B cell (primary cell): ENCODE results near the gene QRICH2. TPM values are rescaled to one million over a fixed set of nuclear protein-coding genes. Genes with fewer than 3 reads are reported as not detected.

Source experiments
- ATAC-seq: fragments of 200-7000 bp; cut with Tn5 transposase; one replicate; pipeline ENCODE4 v1.10.0; 2021; ENCODE audit warnings: low read depth, mild to moderate bottlenecking, moderate number of reproducible peaks, moderate library complexity
- CTCF ChIA-PET: fragments of 350-600 bp; sonication (Branson Sonifier 250); formaldehyde crosslinking; loops from one replicate; lab custom pipeline; 2021; ENCODE audit warnings: antibody characterized with exemption, inconsistent platforms; lab: Charles Lee
- POLR2A ChIA-PET: fragments of 350-600 bp; sonication (Branson Sonifier 250); formaldehyde crosslinking; loops from one replicate; lab custom pipeline; 2021; ENCODE audit warnings: antibody characterized with exemption; lab: Charles Lee
- DNase-seq: peaks from one replicate; pipeline ENCODE4 v3.0.0; 2013
- H2AFZ ChIP-seq: 2 replicates; pipeline ENCODE4 v1.6.1; 2012; ENCODE audit warnings: mild to moderate bottlenecking, low read depth, low read length; ENCODE audit not compliant: insufficient read depth, poor library complexity, severe bottlenecking
- H3K27ac ChIP-seq, 2 donors: 1 replicate in 1 of 2; 2 replicates in 1 of 2; pipeline ENCODE4 v1.5.1; 2012 to 2013; ENCODE audit warnings: low read length in 2 of 2, mild to moderate bottlenecking in 2 of 2, moderate library complexity in 1 of 2
- H3K27me3 ChIP-seq, 4 experiments: fragments of 200-600 bp in 1 of 4; sonication (generic) in 1 of 4; replicated peaks in 1 of 4; 1 replicate in 2 of 4; 2 replicates in 2 of 4; pipeline versions ENCODE4 v1.6.1 to v1.7.0; 2013 to 2016; ENCODE audit warnings: low read length in 3 of 4, mild to moderate bottlenecking in 2 of 4, mixed read lengths in 1 of 4, moderate library complexity in 1 of 4; ENCODE audit not compliant: insufficient read depth in 4 of 4, control insufficient read depth in 3 of 4; ENCODE audit errors: control extremely low read depth in 1 of 4
- H3K36me3 ChIP-seq, 2 experiments: replicated peaks in 1 of 2; 1 replicate in 1 of 2; 2 replicates in 1 of 2; pipeline versions ENCODE4 v1.6.1 to v1.7.1; 2013; ENCODE audit warnings: low read length in 1 of 2; ENCODE audit not compliant: insufficient read depth in 2 of 2, control insufficient read depth in 1 of 2; ENCODE audit errors: control extremely low read depth in 1 of 2, extremely low read depth in 1 of 2
- H3K4me1 ChIP-seq, 2 donors: fragments of 200-600 bp in 1 of 2; sonication (generic) in 1 of 2; 1 replicate in 1 of 2; 2 replicates in 1 of 2; pipeline versions ENCODE4 v1.5.1 to v1.6.1; 2013 to 2017; ENCODE audit warnings: low read length in 2 of 2; ENCODE audit not compliant: control insufficient read depth in 2 of 2, insufficient read depth in 2 of 2
- H3K4me2 ChIP-seq: replicated peaks from 2 replicates; pipeline ENCODE3; 2012; ENCODE audit warnings: mild to moderate bottlenecking, low read depth, low read length; ENCODE audit not compliant: poor library complexity, severe bottlenecking
- H3K4me3 ChIP-seq, 5 experiments: fragments of 200-600 bp in 1 of 5; sonication (generic) in 1 of 5; 1 replicate in 3 of 5; 2 replicates in 2 of 5; pipeline versions ENCODE4 v1.5.1 to v1.7.0; 2011 to 2016; ENCODE audit warnings: low read length in 4 of 5, mild to moderate bottlenecking in 4 of 5, low read depth in 2 of 5, control low read depth in 1 of 5, moderate library complexity in 1 of 5; ENCODE audit not compliant: insufficient read depth in 1 of 5; ENCODE audit errors: control extremely low read depth in 1 of 5, extremely low read depth in 1 of 5
- H3K79me2 ChIP-seq: fragments of 200-600 bp; sonication (generic); one replicate; pipeline ENCODE4 v1.6.0; 2016; ENCODE audit warnings: low read length; ENCODE audit not compliant: control insufficient read depth, insufficient read depth
- H3K9ac ChIP-seq: fragments of 200-600 bp; sonication (generic); 2 replicates; pipeline ENCODE4 v1.6.1; 2017; ENCODE audit warnings: mild to moderate bottlenecking, low read length, moderate library complexity
- H3K9me3 ChIP-seq, 3 donors: one replicate each; pipeline versions ENCODE4 v1.6.1 to v1.7.1; 2013; ENCODE audit warnings: low read length in 2 of 3; ENCODE audit not compliant: control insufficient read depth in 2 of 3, insufficient read depth in 1 of 3; ENCODE audit errors: control extremely low read depth in 1 of 3
- H4K20me1 ChIP-seq: 2 replicates; pipeline ENCODE4 v1.6.0; 2012; ENCODE audit warnings: mild to moderate bottlenecking, low read length; ENCODE audit not compliant: insufficient read depth, control insufficient read depth, poor library complexity, severe bottlenecking
- H3K27ac Mint-ChIP-seq: one replicate; pipeline ENCODE4 v1.8.0; 2021; ENCODE audit warnings: mixed read lengths
- H3K27me3 Mint-ChIP-seq: one replicate; pipeline ENCODE4 v1.8.0; 2021; ENCODE audit warnings: mixed read lengths
- H3K4me1 Mint-ChIP-seq: one replicate; pipeline ENCODE4 v1.8.0; 2021; ENCODE audit warnings: mixed read lengths
- H3K4me3 Mint-ChIP-seq: one replicate; pipeline ENCODE4 v1.8.0; 2021; ENCODE audit warnings: mixed read lengths
- H3K9me3 Mint-ChIP-seq: one replicate; pipeline ENCODE4 v1.8.0; 2022; ENCODE audit warnings: mixed read lengths; ENCODE audit not compliant: insufficient read depth
- EZH2 ChIP-seq: IDR thresholded peaks from 2 replicates; pipeline ENCODE4 v1.6.1; 2012; ENCODE audit warnings: borderline replicate concordance, low read depth, mild to moderate bottlenecking, moderate library complexity, low read length; ENCODE audit not compliant: insufficient read depth, poor library complexity, severe bottlenecking
- WGBS: methylation state at CpG from one replicate; pipeline ENCODE4 v1.1.5; 2013; ENCODE audit warnings: missing lambda C conversion rate; ENCODE audit not compliant: insufficient coverage; 5-methylcytosine and 5-hydroxymethylcytosine counted together
- intact Hi-C: fragments of 100-400 bp; cut with micrococcal nuclease; formaldehyde crosslinking; loops from one replicate; pipeline ENCODE4 v1.10.0; 2022
- polyA plus RNA-seq: library from polyadenylated mRNA; depleted of rRNA; stranded (reverse); fragments of >200 nt; gene quantifications from 2 replicates; pipeline ENCODE4 v1.2.3, GENCODE V29; 2012
- total RNA-seq, 2 donors: library from RNA; stranded (reverse); fragments of 120-200 nt in 1 of 2; gene quantifications; 1 replicate in 1 of 2; 2 replicates in 1 of 2; pipeline versions ENCODE4 v1.2.3 to v1.2.4, GENCODE V29; 2013 to 2022
- TF ChIP-seq, protein P1 (sequence below): fragments of 200-600 bp; IDR thresholded peaks from one replicate; pipeline ENCODE4 v1.8.0; 2022; ENCODE audit warnings: antibody characterized with exemption, mild to moderate bottlenecking

Gene QRICH2
- total and polyA plus RNA-seq, 2 donors (not counting 1 experiment from before 2014, with no cell fraction given), result 4.4 to 4.5 TPM

DNA sequence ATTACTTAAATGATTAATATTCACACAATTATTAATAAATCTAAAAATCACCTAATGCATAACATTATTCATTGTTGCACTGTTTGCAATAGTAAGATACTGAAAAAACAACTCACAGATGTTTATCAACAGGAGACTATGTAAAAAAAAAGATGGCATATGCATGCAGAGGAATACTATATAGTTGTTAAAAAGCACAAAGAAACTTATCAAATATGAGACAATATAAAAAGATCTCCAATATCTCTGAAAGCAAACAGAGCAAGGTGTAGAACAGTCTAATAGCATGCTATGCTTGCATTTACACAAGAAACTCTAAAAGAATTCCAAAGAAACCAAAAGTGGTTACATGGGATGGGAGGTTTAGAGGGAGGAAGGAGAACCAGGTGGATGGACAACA lies 71.5 kb downstream of the QRICH2 start:
- no peaks in the 10 kb centered on the region for H3K79me2 ChIP-seq
- no peak overlapping the region for H3K4me3 Mint-ChIP-seq
- no peak overlapping the region for H3K4me2 ChIP-seq
- no peaks in the 10 kb centered on the region for H4K20me1 ChIP-seq
- TF ChIP-seq, protein P1, sequence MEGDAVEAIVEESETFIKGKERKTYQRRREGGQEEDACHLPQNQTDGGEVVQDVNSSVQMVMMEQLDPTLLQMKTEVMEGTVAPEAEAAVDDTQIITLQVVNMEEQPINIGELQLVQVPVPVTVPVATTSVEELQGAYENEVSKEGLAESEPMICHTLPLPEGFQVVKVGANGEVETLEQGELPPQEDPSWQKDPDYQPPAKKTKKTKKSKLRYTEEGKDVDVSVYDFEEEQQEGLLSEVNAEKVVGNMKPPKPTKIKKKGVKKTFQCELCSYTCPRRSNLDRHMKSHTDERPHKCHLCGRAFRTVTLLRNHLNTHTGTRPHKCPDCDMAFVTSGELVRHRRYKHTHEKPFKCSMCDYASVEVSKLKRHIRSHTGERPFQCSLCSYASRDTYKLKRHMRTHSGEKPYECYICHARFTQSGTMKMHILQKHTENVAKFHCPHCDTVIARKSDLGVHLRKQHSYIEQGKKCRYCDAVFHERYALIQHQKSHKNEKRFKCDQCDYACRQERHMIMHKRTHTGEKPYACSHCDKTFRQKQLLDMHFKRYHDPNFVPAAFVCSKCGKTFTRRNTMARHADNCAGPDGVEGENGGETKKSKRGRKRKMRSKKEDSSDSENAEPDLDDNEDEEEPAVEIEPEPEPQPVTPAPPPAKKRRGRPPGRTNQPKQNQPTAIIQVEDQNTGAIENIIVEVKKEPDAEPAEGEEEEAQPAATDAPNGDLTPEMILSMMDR, result no peak
- TF ChIP-seq EZH2, result no peak
- H3K36me3 ChIP-seq, result no peaks in the 10 kb centered on the region
- no peak overlapping the region for H3K4me3 ChIP-seq
- peaks cover 0 to 5% (median 1%) of the 10 kb centered on the region in 3 donors for H3K9me3 ChIP-seq
- DNase-seq, result no peak
- no peak overlapping the region for H3K27ac Mint-ChIP-seq
- intact Hi-C loops, result no loop called here
- ChIA-PET POLR2A (no interaction called here), CTCF (no interaction called here)
- no peaks in the 10 kb centered on the region for H3K9me3 Mint-ChIP-seq
- peaks cover 15% of the 10 kb centered on the region for H3K27me3 Mint-ChIP-seq
- H2AFZ ChIP-seq, result no peak overlapping the region
- H3K9ac ChIP-seq, result no peak overlapping the region
- H3K27ac ChIP-seq, result no peak overlapping the region
- ATAC-seq, result no peak
- H3K4me1 ChIP-seq, result peaks cover 16% of the 10 kb centered on the region in 2 donors
- H3K27me3 ChIP-seq, result peaks cover 0 to 19% (median 9%) of the 10 kb centered on the region in 4 experiments
- H3K4me1 Mint-ChIP-seq, result peaks cover 11% of the 10 kb centered on the region

GRCh38 chr17:76235883-76236282 lies 72.2 kb downstream of the QRICH2 start:
- H3K4me3 ChIP-seq, result no peak overlapping the region
- H4K20me1 ChIP-seq, result no peaks in the 10 kb centered on the region
- WGBS, result no CpG with 5 or more reads among the region's 2 CpGs
- peaks cover 8 to 9% of the 10 kb centered on the region in 2 donors for H3K4me1 ChIP-seq
- ChIA-PET POLR2A (no interaction called here), CTCF (interaction anchor here (0.9 kb wide), 1 partner anchor 44 kb away, joined by 4 read pairs; no protein-coding TSS in a partner anchor)
- intact Hi-C loops, result no loop called here
- no peak overlapping the region for H3K4me2 ChIP-seq
- no peak for ATAC-seq
- H3K27ac ChIP-seq, result no peak overlapping the region
- H3K36me3 ChIP-seq, result no peaks in the 10 kb centered on the region
- H2AFZ ChIP-seq, result no peak overlapping the region
- no peaks in the 10 kb centered on the region for H3K79me2 ChIP-seq
- peaks cover 4% of the 10 kb centered on the region for H3K4me1 Mint-ChIP-seq
- no peak for TF ChIP-seq EZH2
- TF ChIP-seq, protein P1, result no peak
- H3K9me3 Mint-ChIP-seq, result no peaks in the 10 kb centered on the region
- H3K4me3 Mint-ChIP-seq, result no peak overlapping the region
- H3K9me3 ChIP-seq, result peaks cover 0 to 2% (median 1%) of the 10 kb centered on the region in 3 donors
- peaks cover 0 to 12% (median 6%) of the 10 kb centered on the region in 4 experiments for H3K27me3 ChIP-seq
- H3K27me3 Mint-ChIP-seq, result peaks cover 9% of the 10 kb centered on the region
- no peak overlapping the region for H3K27ac Mint-ChIP-seq
- H3K9ac ChIP-seq, result no peak overlapping the region
- no peak for DNase-seq
